H1 (cell line): ENCODE measurements around the gene OTOP3. TPM values are rescaled to one million over a fixed set of nuclear protein-coding genes. Genes with fewer than 3 reads are reported as not detected.

Source experiments
- CTCF ChIA-PET: fragments of 300-600 bp; sonication (Branson Sonifier 250); formaldehyde crosslinking; loops from one replicate; lab custom pipeline; 2021; ENCODE audit not compliant: partially characterized antibody; lab: Charles Lee
- POLR2A ChIA-PET: fragments of 300-600 bp; sonication (Branson Sonifier 250); formaldehyde crosslinking; loops from one replicate; lab custom pipeline; 2021; ENCODE audit warnings: inconsistent platforms; ENCODE audit not compliant: partially characterized antibody; lab: Charles Lee
- DNase-seq, 2 experiments: peaks; one replicate each; pipeline versions ENCODE4 v3.0.0 to v3.0.0-alpha.2; 2010 to 2022; ENCODE audit warnings: low spot score in 2 of 2, low read depth in 1 of 2, mixed read lengths in 1 of 2
- FAIRE-seq: peaks from 2 replicates; lab custom pipeline; 2011; peaks lifted over from hg19 to GRCh38; lab: Jason Lieb, UNC
- H2AFZ ChIP-seq: 2 replicates; pipeline ENCODE4 v1.8.1; 2012; ENCODE audit warnings: low read length, inconsistent platforms
- H2AK5ac ChIP-seq: 2 replicates; pipeline ENCODE4 v1.6.1; 2013; ENCODE audit warnings: low read depth, low read length
- H2BK120ac ChIP-seq: replicated peaks from 2 replicates; pipeline ENCODE3; 2013; ENCODE audit warnings: low read depth, low read length, inconsistent platforms
- H2BK12ac ChIP-seq: 2 replicates; pipeline ENCODE4 v1.6.1; 2013; ENCODE audit warnings: low read depth, low read length
- H2BK15ac ChIP-seq: 2 replicates; pipeline ENCODE4 v1.6.1; 2013; ENCODE audit warnings: low read length
- H2BK20ac ChIP-seq: 2 replicates; pipeline ENCODE4 v1.6.1; 2013; ENCODE audit warnings: low read length
- H2BK5ac ChIP-seq: 2 replicates; pipeline ENCODE4 v1.6.1; 2013; ENCODE audit warnings: low read depth, low read length
- H3K14ac ChIP-seq: 2 replicates; pipeline ENCODE4 v1.6.1; 2013; ENCODE audit warnings: inconsistent platforms; ENCODE audit not compliant: insufficient read length
- H3K18ac ChIP-seq: 2 replicates; pipeline ENCODE4 v1.6.1; 2013; ENCODE audit warnings: low read length; ENCODE audit errors: extremely low read depth
- H3K23ac ChIP-seq: 2 replicates; pipeline ENCODE4 v1.6.1; 2013; ENCODE audit warnings: inconsistent platforms; ENCODE audit not compliant: insufficient read length
- H3K23me2 ChIP-seq: 2 replicates; pipeline ENCODE4 v1.6.1; 2013; ENCODE audit warnings: low read depth, low read length
- H3K27ac ChIP-seq: 2 replicates; pipeline ENCODE4 v1.6.1; 2011; ENCODE audit warnings: low read depth, low read length, inconsistent platforms
- H3K27me3 ChIP-seq, 4 experiments: replicated peaks in 1 of 4; 1 replicate in 1 of 4; 2 replicates in 3 of 4; pipeline versions ENCODE4 v1.6.1 to v1.8.1; 2011 to 2013; ENCODE audit warnings: low read length in 3 of 4, mild to moderate bottlenecking in 3 of 4, inconsistent platforms in 2 of 4, mixed read lengths in 2 of 4, moderate library complexity in 1 of 4; ENCODE audit not compliant: control insufficient read depth in 3 of 4, insufficient read depth in 3 of 4; ENCODE audit errors: extremely low read depth in 1 of 4
- H3K36me3 ChIP-seq, 4 experiments: 2 replicates each; pipeline versions ENCODE4 v1.6.1 to v1.8.1; 2011 to 2013; ENCODE audit warnings: mild to moderate bottlenecking in 4 of 4, low read length in 3 of 4, moderate library complexity in 2 of 4, control low read depth in 1 of 4, inconsistent platforms in 1 of 4; ENCODE audit not compliant: insufficient read depth in 4 of 4, control insufficient read depth in 2 of 4
- H3K4ac ChIP-seq: replicated peaks from 2 replicates; pipeline ENCODE3; 2013; ENCODE audit warnings: low read length, low read depth, mixed read lengths, inconsistent platforms; ENCODE audit not compliant: insufficient read length
- H3K4me1 ChIP-seq, 4 experiments: replicated peaks in 1 of 4; 1 replicate in 1 of 4; 2 replicates in 3 of 4; pipeline versions ENCODE4 v1.6.1 to v1.8.1; 2011 to 2013; ENCODE audit warnings: low read length in 3 of 4, inconsistent platforms in 2 of 4, mixed read lengths in 1 of 4; ENCODE audit not compliant: insufficient read depth in 4 of 4, control insufficient read depth in 3 of 4
- H3K4me2 ChIP-seq, 2 experiments: 2 replicates each; pipeline versions ENCODE4 v1.6.1 to v1.8.1; 2011 to 2013; ENCODE audit warnings: low read depth in 2 of 2, low read length in 2 of 2, control low read depth in 1 of 2, inconsistent platforms in 1 of 2, mild to moderate bottlenecking in 1 of 2; ENCODE audit not compliant: insufficient read depth in 1 of 2
- H3K4me3 ChIP-seq, 4 experiments: fragments of 200-600, 300-600 bp in 1 of 4; sonication (generic), shearing (Covaris generic), sonication (Bioruptor Twin) in 1 of 4; 2 replicates each; pipeline versions ENCODE4 v1.5.1 to v1.8.1; 2011 to 2016; ENCODE audit warnings: low read length in 4 of 4, low read depth in 3 of 4, control low read depth in 2 of 4, inconsistent platforms in 2 of 4, mild to moderate bottlenecking in 2 of 4, mixed read lengths in 1 of 4, moderate library complexity in 1 of 4; ENCODE audit not compliant: insufficient read depth in 2 of 4; ENCODE audit errors: extremely low read depth in 1 of 4
- H3K56ac ChIP-seq: replicated peaks from 2 replicates; pipeline ENCODE3; 2013; ENCODE audit warnings: low read depth, mild to moderate bottlenecking, mixed read lengths, low read length, inconsistent platforms; ENCODE audit not compliant: insufficient read length
- H3K79me1 ChIP-seq: 2 replicates; pipeline ENCODE4 v1.6.1; 2013; ENCODE audit warnings: low read depth, low read length, control low read depth
- H3K79me2 ChIP-seq, 2 experiments: 2 replicates each; pipeline versions ENCODE4 v1.6.1 to v1.8.1; 2012 to 2013; ENCODE audit warnings: low read length in 2 of 2, mild to moderate bottlenecking in 2 of 2, inconsistent platforms in 1 of 2; ENCODE audit not compliant: insufficient read depth in 2 of 2, control insufficient read depth in 1 of 2
- H3K9ac ChIP-seq, 4 experiments: replicated peaks in 1 of 4; 1 replicate in 1 of 4; 2 replicates in 3 of 4; pipeline versions ENCODE4 v1.6.1 to v1.8.1; 2011 to 2013; ENCODE audit warnings: low read depth in 3 of 4, low read length in 3 of 4, control low read depth in 2 of 4, mild to moderate bottlenecking in 2 of 4, moderate library complexity in 2 of 4, inconsistent platforms in 1 of 4; ENCODE audit errors: extremely low read depth in 1 of 4
- H3K9me3 ChIP-seq, 2 experiments: 2 replicates each; pipeline versions ENCODE4 v1.6.1 to v1.8.1; 2012 to 2013; ENCODE audit warnings: mild to moderate bottlenecking in 2 of 2, moderate library complexity in 2 of 2, control low read depth in 1 of 2, inconsistent platforms in 1 of 2, low read depth in 1 of 2, low read length in 1 of 2, mixed read lengths in 1 of 2; ENCODE audit not compliant: insufficient read depth in 2 of 2
- H4K20me1 ChIP-seq, 2 experiments: replicated peaks in 1 of 2; 2 replicates each; pipeline versions ENCODE3 to v1.8.1; 2011 to 2013; ENCODE audit warnings: inconsistent platforms in 2 of 2, low read length in 2 of 2, mild to moderate bottlenecking in 1 of 2; ENCODE audit not compliant: insufficient read depth in 2 of 2, control insufficient read depth in 1 of 2
- H4K5ac ChIP-seq: 2 replicates; pipeline ENCODE4 v1.6.1; 2013; ENCODE audit warnings: low read length, low read depth, mixed read lengths, inconsistent platforms; ENCODE audit not compliant: insufficient read length
- H4K8ac ChIP-seq: 2 replicates; pipeline ENCODE4 v1.8.0; 2013; ENCODE audit warnings: mild to moderate bottlenecking, moderate library complexity, low read length, inconsistent platforms; ENCODE audit not compliant: insufficient read depth; ENCODE audit errors: extremely low read depth
- H4K91ac ChIP-seq: replicated peaks from 2 replicates; pipeline ENCODE3; 2013; ENCODE audit warnings: low read length, mixed read lengths, inconsistent platforms; ENCODE audit not compliant: insufficient read length
- CBX5 ChIP-seq: fragments of 300-800, 300-1000 bp; sonication (generic); IDR thresholded peaks from 2 replicates; pipeline ENCODE4 v1.7.1; 2016; ENCODE audit warnings: antibody characterized with exemption, low read length, low read depth
- CHD2 ChIP-seq: IDR thresholded peaks from 2 replicates; pipeline ENCODE4 v1.6.1; 2012; ENCODE audit warnings: low read length, improper control_type of control experiment
- GABPA ChIP-seq: IDR thresholded peaks from 2 replicates; pipeline ENCODE4 v1.6.1; 2011; ENCODE audit warnings: mild to moderate bottlenecking, low read length, moderate library complexity, borderline replicate concordance; ENCODE audit not compliant: insufficient read depth
- POLR2AphosphoS5 ChIP-seq: IDR thresholded peaks from 2 replicates; pipeline ENCODE4 v1.6.1; 2011; ENCODE audit warnings: low read depth, low read length
- POU5F1 ChIP-seq: IDR thresholded peaks from 2 replicates; pipeline ENCODE4 v1.6.1; 2011; ENCODE audit warnings: low read depth, mild to moderate bottlenecking, low read length, moderate library complexity
- RAD21 ChIP-seq, 2 experiments: IDR thresholded peaks in 1 of 2; conservative IDR thresholded peaks in 1 of 2; 2 replicates each; pipeline ENCODE4 v1.6.1; 2011; ENCODE audit warnings: low read depth in 2 of 2, low read length in 2 of 2, improper control_type of control experiment in 1 of 2, inconsistent platforms in 1 of 2, mild to moderate bottlenecking in 1 of 2, moderate library complexity in 1 of 2
- RFX5 ChIP-seq: IDR thresholded peaks from 2 replicates; pipeline ENCODE4 v1.6.1; 2011; ENCODE audit warnings: low read depth, low read length, improper control_type of control experiment, borderline replicate concordance
- WGBS, 2 experiments: shearing (Covaris generic) in 1 of 2; methylation state at CpG; one replicate each; pipeline versions ENCODE4 v1.1.6 to v1.1.7; 2013 to 2015; ENCODE audit warnings: low lambda C conversion rate in 2 of 2, mixed read lengths in 2 of 2, inconsistent platforms in 1 of 2, low coverage in 1 of 2, missing lambda C conversion rate in 1 of 2; ENCODE audit not compliant: insufficient replicate concordance in 2 of 2, insufficient coverage in 1 of 2, insufficient read length in 1 of 2; ENCODE audit errors: extremely low coverage in 1 of 2, missing lambda C conversion rate in 1 of 2; 5-methylcytosine and 5-hydroxymethylcytosine counted together
- polyA plus RNA-seq, 7 experiments: library from polyadenylated mRNA; depleted of rRNA in 3 of 7; stranded (reverse) in 5 of 7; unstranded in 2 of 7; fragments of >200 nt in 5 of 7; fragments of 200-250 nt in 2 of 7; gene quantifications; 1 replicate in 5 of 7; 2 replicates in 1 of 7; 4 replicates in 1 of 7; pipeline versions ENCODE4 v1.2.1 to v1.2.3, GENCODE V29; 2011 to 2013; ENCODE audit warnings: missing spikeins in 2 of 7, mixed read lengths in 2 of 7
- total RNA-seq: library from RNA; stranded (reverse); fragmentation: NEBNext Ultra II Directional; extraction: Animal tissue kit (Norgen Biotek cat#: 25700); gene quantifications from 2 replicates; pipeline ENCODE4 v1.2.1, GENCODE V29; 2021
- TF ChIP-seq, protein P1 (sequence below), 3 experiments: IDR thresholded peaks; 1 replicate in 2 of 3; 2 replicates in 1 of 3; pipeline versions ENCODE4 v1.5.1 to v1.6.1; 2011; ENCODE audit warnings: low read length in 3 of 3, mild to moderate bottlenecking in 3 of 3, inconsistent platforms in 2 of 3, low read depth in 1 of 3, moderate library complexity in 1 of 3; ENCODE audit not compliant: insufficient read depth in 1 of 3; ENCODE audit errors: control extremely low read depth in 1 of 3

Gene OTOP3
- total and polyA plus RNA-seq, 2 of the 8 experiments (the other 6 are each of a cell fraction or from before 2014, with no cell fraction given) = 0.05 TPM; not detected in 1

DNA sequence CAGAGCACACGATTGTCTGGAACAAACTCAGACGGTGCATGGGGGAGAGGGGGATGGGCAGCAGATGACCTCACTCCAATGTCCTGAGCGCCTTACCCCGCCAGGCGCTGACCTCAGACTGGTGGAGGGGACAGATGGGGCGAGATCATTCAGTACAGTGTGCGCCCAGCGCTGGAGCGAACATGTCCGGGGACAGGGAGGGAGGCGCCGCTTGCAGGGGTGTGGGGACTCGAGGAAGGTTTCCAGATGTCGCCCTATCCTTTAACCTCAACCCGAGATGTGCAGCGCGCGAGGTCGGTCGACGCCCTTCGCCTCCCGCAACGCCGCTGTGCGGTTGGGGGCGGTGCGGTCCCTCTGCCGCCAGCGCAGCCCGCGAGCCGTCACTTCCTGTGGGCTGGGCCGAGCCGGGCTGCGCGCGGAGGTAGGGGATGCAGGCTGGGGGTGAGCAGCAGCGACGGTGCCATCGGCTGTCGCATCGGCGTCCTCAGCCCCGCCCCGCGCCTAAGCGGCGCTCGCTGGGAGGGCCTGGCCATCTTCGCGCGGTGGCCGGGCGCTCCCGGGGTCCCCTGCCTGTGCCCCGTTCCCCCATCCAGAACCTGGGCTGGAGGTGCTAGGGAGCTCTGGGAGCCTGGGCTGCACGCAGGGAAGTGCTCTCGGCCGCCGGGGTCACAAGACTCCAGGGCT lies 46.4 kb downstream of the OTOP3 start:
- H3K36me3 ChIP-seq = no peaks in the 10 kb centered on the region
- DNase-seq (peak in 1 of 2 experiments; percentile 87), FAIRE-seq (no peak)
- H3K27ac ChIP-seq = peak overlapping the region; percentile 55; the same call in 1 of the 2 replicates
- peak overlapping the region; percentile 64 for H4K91ac ChIP-seq
- H2BK120ac ChIP-seq = peak overlapping the region; percentile 66
- peak overlapping the region; percentile 91 for H3K56ac ChIP-seq
- H3K18ac ChIP-seq = peak overlapping the region; percentile 87
- 0 out of 2 replicates have a peak overlapping the region, but pooled peaks have one; percentile 32 for H2BK20ac ChIP-seq
- peak overlapping the region; percentile 88 for H3K4ac ChIP-seq
- H2AK5ac ChIP-seq = no peak overlapping the region
- H2BK5ac ChIP-seq = peak overlapping the region; percentile 84; the same call in 1 of the 2 replicates
- ChIA-PET CTCF (interaction anchor here (0.9 to 2.3 kb wide), 7 partner anchors 9 to 289 kb away, joined by 3 to 19 read pairs (median 6); partner anchors contain the start of genes HID1 and MIF4GD), POLR2A (interaction anchor here (0.6 to 4.2 kb wide), 12 partner anchors 9 to 149 kb away, joined by 3 to 48 read pairs (median 4); partner anchors contain the start of genes HID1, MRPL58 and NT5C)
- peaks cover 10% of the 10 kb centered on the region; the same call in 1 of the 2 replicates for H3K23me2 ChIP-seq
- H3K9ac ChIP-seq = peak overlapping the region; percentile 64 to 76 (median 70)
- H2BK12ac ChIP-seq = peak overlapping the region; percentile 88
- H3K23ac ChIP-seq = no peak overlapping the region
- 2% methylated on average over 61 of the region's 61 CpGs; no CpG with 5 or more reads in 1 of the 2 experiments for WGBS, 2 experiments
- H4K5ac ChIP-seq = peak overlapping the region; percentile 93
- peaks cover 0 to 2% (median 1%) of the 10 kb centered on the region in 4 experiments; a peak in 2 of 7 replicates for H3K27me3 ChIP-seq
- peaks cover 4 to 8% (median 7%) of the 10 kb centered on the region in 4 experiments for H3K4me1 ChIP-seq
- H3K4me2 ChIP-seq = peak overlapping the region; percentile 73 to 100
- no peaks in the 10 kb centered on the region for H4K20me1 ChIP-seq
- no peaks in the 10 kb centered on the region; the same call in 1 of the 2 replicates for H3K79me1 ChIP-seq
- no peaks in the 10 kb centered on the region for H3K79me2 ChIP-seq
- peak overlapping the region; percentile 38 for H3K14ac ChIP-seq
- no peak overlapping the region for H2BK15ac ChIP-seq
- H2AFZ ChIP-seq = peak overlapping the region; percentile 18
- peak overlapping the region; percentile 70 to 90 (median 76) for H3K4me3 ChIP-seq
- no peaks in the 10 kb centered on the region for H3K9me3 ChIP-seq
- peak overlapping the region; percentile 95; the same call in 1 of the 2 replicates for H4K8ac ChIP-seq
- TF ChIP-seq CBX5 = no peak
- TF ChIP-seq RAD21 (IDR thresholded peaks at IDR 0.05 in 1 of 2, conservative IDR thresholded peaks at IDR 0.05 in 1 of 2; ENCODE audit: low read depth in 2 of 2, low read length in 2 of 2) = no peak
- peak; percentile 90 for TF ChIP-seq POLR2AphosphoS5
- no peak for TF ChIP-seq POU5F1
- TF ChIP-seq, protein P1, sequence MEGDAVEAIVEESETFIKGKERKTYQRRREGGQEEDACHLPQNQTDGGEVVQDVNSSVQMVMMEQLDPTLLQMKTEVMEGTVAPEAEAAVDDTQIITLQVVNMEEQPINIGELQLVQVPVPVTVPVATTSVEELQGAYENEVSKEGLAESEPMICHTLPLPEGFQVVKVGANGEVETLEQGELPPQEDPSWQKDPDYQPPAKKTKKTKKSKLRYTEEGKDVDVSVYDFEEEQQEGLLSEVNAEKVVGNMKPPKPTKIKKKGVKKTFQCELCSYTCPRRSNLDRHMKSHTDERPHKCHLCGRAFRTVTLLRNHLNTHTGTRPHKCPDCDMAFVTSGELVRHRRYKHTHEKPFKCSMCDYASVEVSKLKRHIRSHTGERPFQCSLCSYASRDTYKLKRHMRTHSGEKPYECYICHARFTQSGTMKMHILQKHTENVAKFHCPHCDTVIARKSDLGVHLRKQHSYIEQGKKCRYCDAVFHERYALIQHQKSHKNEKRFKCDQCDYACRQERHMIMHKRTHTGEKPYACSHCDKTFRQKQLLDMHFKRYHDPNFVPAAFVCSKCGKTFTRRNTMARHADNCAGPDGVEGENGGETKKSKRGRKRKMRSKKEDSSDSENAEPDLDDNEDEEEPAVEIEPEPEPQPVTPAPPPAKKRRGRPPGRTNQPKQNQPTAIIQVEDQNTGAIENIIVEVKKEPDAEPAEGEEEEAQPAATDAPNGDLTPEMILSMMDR (IDR thresholded peaks at IDR 0.05; ENCODE audit: control extremely low read depth in 1 of 3, insufficient read depth in 1 of 3, low read depth in 1 of 3, low read length in 3 of 3) = peak in 1 of 3 experiments; percentile 11; a peak in 1 of 4 replicates
- TF ChIP-seq GABPA = no peak; the same call in 1 of the 2 replicates
- TF ChIP-seq CHD2 = peak; percentile 16; the same call in 1 of the 2 replicates
- no peak for TF ChIP-seq RFX5
